GM21529 (cell line): ENCODE results near the gene SRGAP2B.
"Not testable (repeated sequence)": the region's sequence is repeated elsewhere in the genome, so short reads cannot be mapped to it uniquely, and the experiment has no call there.

Experiments
- ATAC-seq: cut with Tn5 transposase; IDR thresholded peaks from one replicate; pipeline ENCODE4 v1.9.1; 2021; ENCODE audit not compliant: unreplicated experiment

SRGAP2B gene

DNA sequence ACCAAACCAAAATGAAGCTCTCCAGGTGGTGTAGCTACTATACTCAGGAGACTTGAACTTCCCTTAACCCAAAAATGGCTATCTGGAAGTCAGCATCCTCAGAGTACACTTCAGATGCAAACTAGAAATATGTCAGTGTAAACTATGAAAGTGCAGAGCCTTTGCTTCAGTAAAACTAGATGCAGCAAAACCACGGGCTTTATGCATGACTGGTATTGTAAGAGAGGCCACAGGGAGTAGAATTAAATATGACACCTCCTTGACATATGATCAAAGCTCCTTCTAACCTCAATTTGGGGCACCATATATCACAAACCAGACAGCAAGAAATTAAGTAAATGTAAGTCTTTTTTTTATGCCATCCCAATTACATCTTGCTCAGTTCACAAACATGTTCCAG, 47.6 kb downstream of the SRGAP2B start:
- not testable (repeated sequence) for ATAC-seq

DNA sequence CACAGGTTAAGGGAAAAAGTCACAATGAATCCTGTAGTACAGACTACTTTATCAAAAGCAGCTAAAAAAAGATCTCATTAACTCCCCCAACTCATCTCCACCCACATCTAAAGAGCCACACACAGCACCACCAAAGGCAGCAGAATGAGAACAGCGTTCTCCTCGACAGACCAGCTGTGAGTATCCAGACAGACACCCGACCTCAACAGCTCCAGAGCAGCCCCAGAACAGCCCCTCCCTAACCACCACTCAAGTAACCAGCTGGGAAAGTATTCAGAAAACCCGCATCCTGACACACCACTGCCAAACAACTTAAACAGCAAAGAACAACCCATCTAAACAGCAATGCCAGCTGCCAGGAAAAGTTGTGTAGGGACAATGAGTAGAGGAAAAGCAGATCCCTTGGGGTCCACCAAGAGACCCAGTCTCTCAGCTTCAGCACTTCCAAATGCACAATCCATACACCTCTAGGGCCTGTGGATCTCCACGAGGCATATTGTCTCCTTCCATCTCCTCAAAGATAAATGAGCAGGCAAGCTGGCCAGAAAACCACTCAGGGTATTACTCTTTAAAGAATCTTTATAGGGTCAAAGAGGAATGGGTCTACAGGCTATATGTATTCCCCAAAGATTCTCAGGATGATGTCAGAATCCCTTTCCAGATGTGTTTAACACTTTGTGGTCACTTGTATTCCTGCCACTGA, 49.4 kb downstream of the SRGAP2B start:
- ATAC-seq = not testable (repeated sequence)

DNA sequence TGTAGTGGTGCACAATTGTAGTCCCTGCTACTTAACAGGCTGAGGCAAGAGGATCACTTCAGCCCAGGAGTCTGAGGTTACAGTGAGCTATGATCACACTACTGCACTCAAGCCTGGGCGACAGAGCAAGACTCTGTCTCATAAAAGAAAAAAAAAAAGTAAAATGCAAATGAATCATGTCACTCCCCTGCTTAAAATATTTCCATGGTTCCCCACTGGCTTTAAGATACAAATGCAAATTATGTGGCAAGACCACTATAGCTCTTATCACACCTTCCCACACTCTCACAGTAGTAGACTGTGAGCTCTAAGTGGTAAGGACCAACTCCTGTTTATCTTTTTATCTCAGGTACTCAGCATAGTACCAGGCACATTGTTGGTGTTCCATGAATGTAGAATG, 53.6 kb downstream of the SRGAP2B start:
- ATAC-seq = peak; percentile 81

DNA sequence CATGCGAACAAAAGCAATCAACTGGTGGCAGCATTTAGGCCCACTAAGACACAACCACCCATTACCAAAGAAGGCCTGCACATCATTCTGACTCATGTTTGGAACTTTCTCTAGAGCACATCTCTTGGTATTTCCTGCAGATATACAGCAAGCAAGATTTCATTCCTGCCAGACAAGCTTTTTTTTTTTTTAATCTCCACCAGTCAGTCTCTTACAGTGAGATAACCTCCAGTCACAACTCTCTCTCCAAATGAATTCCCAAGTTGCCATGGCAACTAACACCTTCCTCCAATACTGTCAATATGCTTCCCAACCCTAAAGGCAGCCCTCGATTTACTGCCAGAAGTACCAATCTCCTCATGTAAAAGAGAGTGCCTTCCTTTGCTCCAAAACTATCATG, 59.1 kb downstream of the SRGAP2B start:
- not testable (repeated sequence) for ATAC-seq

DNA sequence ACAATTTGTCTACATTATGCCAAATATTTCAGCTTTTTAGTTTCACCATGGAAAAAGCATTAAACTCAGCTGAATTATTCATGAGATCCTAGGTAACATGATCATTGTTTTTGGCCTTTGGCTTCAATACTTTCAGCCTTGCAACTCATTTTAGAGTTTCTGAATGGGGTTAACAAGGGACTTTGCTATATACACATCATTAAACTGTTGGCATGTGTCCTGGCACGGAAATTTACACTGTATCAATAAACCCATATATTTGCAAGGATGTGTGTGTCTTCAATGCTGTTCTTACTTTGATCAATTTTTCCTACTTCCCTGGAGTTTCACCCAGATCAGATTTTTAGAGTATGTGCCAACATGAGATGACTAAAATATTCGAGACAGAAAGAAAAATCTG, 61.6 kb downstream of the SRGAP2B start:
- ATAC-seq = not testable (repeated sequence)

DNA sequence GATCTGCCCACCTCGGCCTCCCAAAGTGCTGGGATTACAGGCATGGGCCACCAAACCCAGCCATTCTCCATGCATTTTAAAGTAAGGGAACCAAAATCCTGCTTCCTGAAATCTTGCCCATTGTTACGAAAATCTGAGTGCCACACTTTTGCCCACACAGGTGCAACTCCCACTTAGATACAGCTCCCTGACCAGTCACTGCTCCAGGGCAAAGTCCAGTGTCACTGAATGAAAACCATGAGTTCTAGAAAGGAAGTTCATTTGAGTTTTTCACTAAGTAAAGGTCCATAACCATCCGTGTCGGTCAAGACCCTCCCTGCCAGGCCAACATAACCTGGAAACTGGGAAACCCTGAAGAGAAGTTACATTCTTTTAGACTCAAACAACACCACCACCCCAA, 67.9 kb downstream of the SRGAP2B start:
- ATAC-seq = not testable (repeated sequence)

DNA sequence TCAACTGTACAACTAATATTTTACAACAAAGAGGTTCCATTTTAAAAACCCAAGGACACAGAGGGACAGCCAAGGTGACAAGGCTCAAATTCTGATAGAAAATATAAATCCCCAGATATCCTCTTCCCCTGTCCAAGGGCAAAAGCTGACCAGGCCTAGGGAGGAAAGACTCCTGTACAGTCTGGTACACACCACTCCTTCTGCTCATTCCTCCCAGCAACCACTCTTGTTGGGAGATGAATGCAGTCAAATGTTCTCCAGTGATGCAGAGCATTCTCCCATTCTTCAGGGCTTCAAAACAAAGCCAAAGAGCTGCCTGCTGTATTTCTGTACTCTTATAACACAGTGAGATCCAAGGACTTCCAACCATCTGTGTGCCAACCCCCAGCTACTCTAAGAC, 69.8 kb downstream of the SRGAP2B start:
- ATAC-seq = not testable (repeated sequence)

DNA sequence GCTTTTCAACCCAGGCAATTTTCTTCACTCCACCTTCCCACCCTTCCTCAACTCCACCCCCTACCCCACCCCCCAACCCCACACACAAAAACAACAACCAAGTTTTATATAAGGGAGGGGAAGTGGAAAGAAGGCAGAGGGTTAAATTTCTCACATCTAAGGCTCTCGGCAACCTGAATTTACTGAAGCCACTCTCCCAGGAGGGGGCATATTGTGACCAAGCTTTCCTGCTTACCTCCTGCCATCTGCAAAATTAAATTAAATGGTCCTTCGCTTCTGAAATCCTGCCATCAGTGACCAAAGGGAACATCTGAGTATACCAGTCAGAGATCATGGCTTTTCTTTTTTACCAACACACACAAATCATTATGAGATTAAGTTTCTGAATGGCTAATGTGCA, 72.9 kb downstream of the SRGAP2B start:
- ATAC-seq = not testable (repeated sequence)

DNA sequence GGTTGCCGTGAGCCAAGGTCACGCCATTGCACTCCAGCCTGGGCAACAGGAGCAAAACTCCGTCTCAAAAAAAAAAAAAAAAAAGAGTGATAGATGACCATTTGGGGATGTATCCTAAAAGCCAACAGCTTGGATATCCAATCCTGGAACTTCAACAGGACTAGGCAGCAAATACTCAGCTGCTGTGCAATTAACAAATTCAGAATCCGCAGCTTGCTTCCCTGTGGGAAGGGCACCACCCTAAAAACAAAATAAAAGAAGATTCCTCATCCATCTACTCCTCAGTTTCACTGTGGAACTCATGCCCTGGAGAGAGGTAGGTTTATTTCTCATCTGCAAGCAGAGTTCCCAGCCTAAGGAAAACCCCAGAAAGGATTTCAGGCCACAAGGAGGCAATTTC, 73.4 kb downstream of the SRGAP2B start:
- not testable (repeated sequence) for ATAC-seq

DNA sequence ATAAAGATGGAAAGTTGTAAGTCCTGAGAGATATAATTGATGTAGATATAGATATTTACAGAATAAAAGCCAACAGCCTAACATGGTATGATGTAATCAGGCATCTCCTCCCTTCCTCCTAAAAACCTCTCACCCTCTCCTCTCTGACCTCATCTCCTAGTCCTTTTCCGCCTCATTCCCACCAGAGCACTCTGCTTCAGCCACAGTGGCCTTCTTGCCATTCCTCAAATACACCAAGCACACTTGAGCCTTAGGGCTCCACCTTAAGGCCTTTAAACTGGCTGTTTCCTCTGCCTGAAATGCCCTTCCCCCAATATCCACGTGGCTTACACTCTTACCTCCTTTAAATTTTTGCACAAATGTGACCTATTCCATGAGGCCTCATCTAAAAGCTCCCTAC, 75.4 kb downstream of the SRGAP2B start:
- not testable (repeated sequence) for ATAC-seq

DNA sequence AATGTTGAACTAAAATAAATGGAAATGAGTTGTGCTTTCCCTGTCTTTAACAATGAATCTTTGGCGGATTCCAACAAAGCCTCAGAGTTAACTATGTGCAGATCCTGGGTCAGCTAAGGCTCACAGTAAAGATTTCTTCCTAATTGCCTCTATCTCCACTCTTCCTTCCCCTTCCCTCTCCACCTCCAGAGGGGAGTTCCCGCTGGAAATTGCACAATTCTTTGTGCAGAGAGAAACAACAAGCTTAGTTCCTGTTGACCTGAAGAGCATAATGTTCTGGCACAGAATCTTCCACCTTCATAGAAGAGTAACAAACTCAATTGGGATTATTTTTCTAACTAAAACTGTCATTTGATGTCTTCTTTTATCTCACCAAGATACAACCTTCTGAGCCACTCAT, 77.4 kb downstream of the SRGAP2B start:
- not testable (repeated sequence) for ATAC-seq

DNA sequence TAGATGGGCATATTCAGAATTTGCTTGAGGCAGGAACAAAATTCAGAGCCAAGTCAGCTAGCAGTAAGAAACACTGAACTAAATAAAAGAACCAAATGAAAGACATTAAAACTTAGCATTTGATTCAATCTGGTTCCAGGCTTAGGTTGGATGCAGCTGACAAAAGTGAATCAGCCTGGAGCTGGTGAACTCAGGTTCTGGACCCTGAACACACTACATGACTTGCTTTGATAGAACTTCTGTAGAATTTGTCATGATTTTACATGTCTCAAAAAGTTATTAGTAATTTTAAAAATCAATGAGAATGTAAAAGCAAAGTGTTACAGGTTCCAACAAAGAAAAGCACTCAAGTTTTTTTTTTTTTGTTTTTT, 78.7 kb downstream of the SRGAP2B start:
- ATAC-seq = not testable (repeated sequence)

DNA sequence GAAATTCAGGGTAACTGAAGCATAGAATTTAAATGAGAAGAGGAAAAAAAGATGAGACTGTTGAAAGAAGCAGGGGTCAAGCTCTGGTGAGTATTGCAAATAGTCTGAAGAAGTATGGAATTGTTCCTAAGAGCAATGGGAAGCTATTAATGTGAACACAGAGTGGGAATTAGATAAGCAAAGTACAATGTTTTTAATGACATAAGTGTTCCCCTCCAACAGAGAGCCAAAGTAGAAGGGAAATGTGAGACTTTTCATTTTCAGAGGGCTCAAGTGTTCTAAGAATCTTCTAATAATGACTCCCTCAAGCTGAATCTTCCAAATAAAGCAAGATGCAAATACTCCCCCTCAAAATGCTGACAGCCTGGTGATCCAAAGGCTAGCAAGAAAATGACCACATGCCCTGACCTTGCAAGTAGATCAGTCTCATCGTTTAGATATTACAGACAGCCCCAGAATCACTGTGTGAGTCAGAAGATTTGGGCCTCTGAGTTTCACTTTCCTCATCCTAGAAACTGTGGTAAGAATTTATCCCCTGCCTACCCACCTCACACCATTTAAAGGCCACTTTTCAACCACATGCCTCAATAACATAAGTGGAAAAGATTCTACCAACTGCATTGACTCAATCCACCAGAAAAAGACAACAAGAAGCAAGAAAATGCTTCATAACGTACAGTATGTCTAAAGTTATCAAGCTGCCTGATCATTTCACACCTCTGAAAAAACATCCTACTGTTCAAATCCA, 79.2 kb downstream of the SRGAP2B start:
- ATAC-seq = peak; percentile 51

DNA sequence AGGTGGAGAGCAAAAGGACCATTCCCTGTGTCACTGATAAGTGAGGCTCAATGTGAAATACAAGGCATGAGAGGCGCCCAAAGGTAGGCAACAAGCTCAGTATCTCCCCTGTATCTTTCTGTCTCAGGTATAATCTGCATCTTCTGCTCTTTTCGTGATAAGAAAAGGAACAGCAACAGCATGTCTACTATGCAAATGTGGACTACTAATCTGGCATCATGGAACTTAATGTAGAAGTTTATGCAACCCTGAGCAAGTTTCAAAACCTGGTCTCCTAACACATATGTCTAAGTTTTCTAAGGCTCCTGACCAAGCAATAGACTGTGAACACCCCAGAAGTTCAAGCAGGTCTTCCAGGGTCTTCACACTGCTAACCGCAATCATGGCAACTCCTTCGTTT, 81.8 kb downstream of the SRGAP2B start:
- ATAC-seq = not testable (repeated sequence)

DNA sequence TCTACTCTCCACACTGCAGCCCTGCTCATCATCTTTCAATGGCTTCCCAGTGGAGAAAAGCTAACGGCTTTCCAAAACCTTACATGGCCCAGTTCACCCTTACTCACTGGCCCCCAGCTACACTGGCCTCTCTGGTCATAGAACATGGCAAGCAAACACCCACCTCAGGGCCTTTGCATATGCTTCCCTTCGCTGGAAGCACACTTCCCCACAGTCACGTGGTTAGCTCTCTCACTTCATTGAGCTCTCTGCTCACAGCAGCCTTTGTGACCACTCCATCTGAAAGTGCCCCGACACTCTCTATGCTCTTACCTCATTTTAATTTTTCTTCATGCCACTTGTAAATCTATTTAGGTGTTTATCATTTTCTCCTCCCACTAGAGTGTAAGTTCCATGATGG, 83.3 kb downstream of the SRGAP2B start:
- ATAC-seq = not testable (repeated sequence)

DNA sequence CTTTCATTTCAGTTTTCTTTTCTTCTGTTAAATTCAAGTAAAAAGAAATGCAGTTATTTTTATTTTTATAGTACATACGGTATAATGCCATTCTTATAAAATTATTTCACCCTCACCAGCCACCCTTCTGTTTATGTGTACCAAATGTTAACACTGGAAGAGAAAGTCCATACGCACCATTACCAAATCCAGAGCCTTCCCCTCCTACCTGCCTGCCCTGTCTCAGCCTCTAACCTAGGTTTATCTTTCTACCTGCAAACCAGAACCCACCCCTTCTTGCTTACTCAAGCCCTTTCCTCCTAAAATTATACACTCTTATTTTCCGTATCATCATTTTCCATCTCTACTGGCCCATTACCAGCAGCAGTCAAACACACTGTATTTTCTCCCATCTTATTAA, 84.5 kb downstream of the SRGAP2B start:
- ATAC-seq = not testable (repeated sequence)

DNA sequence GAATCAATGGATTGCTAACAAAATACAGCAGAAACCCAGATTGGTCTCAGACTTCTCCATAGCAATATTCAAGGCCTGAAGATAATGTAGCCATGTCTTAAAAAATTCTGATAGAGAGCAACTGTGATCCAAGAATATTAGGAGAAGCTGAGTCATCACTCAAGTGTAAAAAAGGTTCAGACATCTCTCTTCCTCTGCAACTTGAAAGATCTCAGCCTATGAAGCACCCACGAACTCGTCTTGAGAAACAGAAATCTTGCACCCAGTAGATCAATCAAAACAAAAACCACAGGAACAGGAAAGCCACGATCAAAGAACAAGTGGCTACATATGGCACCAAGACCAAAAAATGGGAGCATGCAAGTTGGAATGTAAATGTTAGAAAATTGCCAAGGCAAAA, 85.2 kb downstream of the SRGAP2B start:
- not testable (repeated sequence) for ATAC-seq

DNA sequence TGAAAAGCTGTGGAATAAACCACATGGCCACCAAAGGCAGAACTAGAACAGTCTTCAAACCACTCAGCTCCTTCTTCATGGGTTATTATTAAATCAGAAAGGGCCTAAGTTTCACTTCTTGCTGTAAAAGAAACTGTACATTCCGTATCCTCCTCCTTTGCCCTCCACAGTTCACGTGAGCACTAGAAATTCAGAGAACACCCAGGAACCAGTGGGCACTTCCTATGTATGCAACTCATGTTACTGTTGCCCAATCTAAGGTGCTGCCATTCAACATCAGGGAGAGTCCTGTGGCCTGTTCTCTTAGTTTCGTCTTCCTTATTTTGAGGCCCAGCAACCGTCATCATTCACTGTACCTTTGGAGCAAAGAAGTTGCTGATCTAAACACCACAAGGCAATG, 86.7 kb downstream of the SRGAP2B start:
- ATAC-seq = peak; percentile 59

DNA sequence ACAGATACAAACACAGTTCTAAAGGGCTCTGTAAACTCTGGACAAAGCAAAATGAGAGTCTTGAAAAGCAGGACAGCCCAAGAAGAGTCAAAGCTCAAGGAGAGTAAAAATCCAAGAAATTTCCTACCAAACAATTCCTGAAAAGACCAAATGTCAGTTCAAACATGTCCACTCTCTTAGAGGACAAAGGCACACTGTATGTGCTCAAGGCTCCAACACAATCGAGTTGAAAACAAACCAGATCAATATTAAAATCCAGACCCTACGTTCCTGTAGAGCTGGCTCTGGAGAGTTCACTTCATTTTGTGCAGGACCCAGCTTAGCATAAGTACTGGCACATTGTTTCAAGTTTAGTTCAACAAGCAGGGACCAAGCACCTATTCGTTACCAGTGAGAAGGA, 90.0 kb downstream of the SRGAP2B start:
- not testable (repeated sequence) for ATAC-seq

DNA sequence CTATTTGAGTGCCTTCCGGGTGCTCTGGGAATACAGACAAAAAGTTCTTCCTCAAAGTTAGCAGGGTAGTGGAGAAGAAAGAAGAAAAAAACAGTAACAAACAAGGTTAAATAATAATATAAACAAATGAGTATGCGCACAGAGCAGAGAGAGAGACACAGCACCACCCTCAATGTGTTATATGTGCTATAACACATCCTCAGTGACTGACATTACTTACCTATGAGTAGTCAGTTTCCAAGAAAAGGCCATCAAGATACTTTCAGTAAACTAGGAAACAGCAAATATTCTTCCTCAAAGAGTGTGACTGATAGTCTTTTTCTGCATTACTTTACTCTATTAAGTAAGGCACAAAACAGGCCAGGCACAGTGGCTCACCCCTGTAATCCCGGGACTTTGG, 93.7 kb downstream of the SRGAP2B start:
- ATAC-seq = not testable (repeated sequence)

DNA sequence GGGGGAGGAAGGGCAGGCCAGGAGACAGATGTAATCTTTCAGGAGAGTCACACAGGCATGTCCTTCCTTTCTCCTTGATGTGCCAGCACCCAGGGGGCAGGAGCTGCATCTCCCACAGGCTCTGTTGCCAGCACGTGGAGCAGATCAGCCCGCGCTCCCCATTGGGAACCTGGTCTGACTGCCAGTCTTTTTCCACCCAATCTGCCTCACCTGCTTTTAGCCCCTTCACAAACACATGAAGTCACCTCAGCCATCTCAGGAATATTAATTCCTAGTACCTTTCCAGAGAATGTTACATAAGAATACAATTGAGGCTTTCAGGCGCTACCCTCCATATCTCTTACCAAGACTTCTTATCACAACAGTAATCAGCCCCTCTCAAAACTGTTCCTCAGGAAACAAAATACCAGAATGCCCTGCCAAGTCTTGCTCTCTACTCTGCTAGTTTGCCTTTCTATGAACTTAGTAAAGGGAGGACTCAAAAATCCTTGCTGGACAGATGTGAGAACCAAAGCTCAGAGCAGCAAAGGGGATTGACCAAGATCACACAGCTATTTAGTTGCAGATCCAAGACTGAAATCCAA, 94.3 kb downstream of the SRGAP2B start:
- not testable (repeated sequence) for ATAC-seq
